ENCODE results near the gene HPS4. TPM values are rescaled to one million over a fixed set of nuclear protein-coding genes. Genes with fewer than 3 reads are reported as not detected.

The HPS4 gene
- total RNA-seq, 4 donors from 2014 or later = 29.1 to 51.2 (median 37.2) TPM

DNA sequence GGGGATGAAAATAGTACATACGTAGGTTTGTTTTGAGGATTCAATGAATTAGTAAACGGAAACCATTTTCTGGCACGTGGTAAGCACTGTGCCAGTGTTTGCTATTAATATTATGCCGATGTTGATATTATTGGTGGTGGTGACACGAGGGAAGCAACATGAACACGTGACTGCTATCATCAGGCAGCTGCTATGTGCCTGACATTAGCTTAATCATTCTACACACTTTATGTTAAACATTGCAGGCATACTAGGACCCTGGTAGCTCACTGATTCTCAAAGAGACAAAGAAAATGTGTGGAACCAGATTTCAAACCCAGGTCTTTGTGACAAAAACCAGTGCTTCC, 750 bp upstream of the HPS4 start:
- WGBS, 2 donors (ENCODE audit: low coverage in 1 of 2) = 4 to 7% methylated on average over 3 to 6 of the region's 6 CpGs
- no peaks in the 10 kb centered on the region for H3K27me3 ChIP-seq
- peaks cover 33 to 56% (median 47%) of the 10 kb centered on the region in 4 donors for H3K4me1 ChIP-seq
- no peaks in the 10 kb centered on the region for H3K9me3 ChIP-seq
- H3K4me3 ChIP-seq = peak overlapping the region; percentile 74 to 92 (median 84)
- H3K36me3 ChIP-seq = no peaks in the 10 kb centered on the region
- intact Hi-C loops (cut with DNase I; ENCODE audit: low total_unique reads) (no loop called here), in situ Hi-C loops (cut with MboI; ENCODE audit: low pct_ligation_motif_present in 1 of 4, low pct_unique_long_range_greater_than_20kb in 1 of 4, low sequenced_read_pairs in 3 of 4) (no loop called here)
- DNase-seq = no peak
- peak overlapping the region; percentile 92 to 95 (median 94) for H3K27ac ChIP-seq
- TF ChIP-seq EP300 (IDR thresholded peaks at IDR 0.05; ENCODE audit: low read depth) = no peak
- TF ChIP-seq, protein P1, sequence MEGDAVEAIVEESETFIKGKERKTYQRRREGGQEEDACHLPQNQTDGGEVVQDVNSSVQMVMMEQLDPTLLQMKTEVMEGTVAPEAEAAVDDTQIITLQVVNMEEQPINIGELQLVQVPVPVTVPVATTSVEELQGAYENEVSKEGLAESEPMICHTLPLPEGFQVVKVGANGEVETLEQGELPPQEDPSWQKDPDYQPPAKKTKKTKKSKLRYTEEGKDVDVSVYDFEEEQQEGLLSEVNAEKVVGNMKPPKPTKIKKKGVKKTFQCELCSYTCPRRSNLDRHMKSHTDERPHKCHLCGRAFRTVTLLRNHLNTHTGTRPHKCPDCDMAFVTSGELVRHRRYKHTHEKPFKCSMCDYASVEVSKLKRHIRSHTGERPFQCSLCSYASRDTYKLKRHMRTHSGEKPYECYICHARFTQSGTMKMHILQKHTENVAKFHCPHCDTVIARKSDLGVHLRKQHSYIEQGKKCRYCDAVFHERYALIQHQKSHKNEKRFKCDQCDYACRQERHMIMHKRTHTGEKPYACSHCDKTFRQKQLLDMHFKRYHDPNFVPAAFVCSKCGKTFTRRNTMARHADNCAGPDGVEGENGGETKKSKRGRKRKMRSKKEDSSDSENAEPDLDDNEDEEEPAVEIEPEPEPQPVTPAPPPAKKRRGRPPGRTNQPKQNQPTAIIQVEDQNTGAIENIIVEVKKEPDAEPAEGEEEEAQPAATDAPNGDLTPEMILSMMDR (IDR thresholded peaks at IDR 0.05) = no peak
- no peak for TF ChIP-seq POLR2AphosphoS5 (IDR thresholded peaks at IDR 0.05)
- TF ChIP-seq POLR2A (IDR thresholded peaks at IDR 0.05) = no peak

DNA sequence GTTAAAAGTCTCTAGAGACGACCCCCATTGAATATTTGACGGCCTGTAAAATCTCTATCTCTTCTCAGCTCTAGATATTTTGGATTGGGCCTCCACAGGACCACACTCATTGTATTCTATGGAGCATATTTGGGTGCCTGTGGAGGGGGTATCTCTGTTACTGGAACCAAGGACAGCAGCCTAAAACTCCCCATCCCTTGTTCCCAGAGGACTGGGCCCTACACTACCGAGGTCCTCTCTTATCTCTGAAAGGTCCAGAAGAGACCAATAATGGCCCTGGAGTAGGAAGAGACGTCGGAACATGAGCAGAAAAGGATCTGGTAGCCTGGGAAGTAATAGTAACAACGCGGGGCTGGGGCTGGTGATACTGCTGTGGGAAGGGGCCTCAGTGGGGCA, 542 bp downstream of the HPS4 start:
- TF ChIP-seq, protein P1 (IDR thresholded peaks at IDR 0.05) = no peak
- TF ChIP-seq POLR2AphosphoS5 (IDR thresholded peaks at IDR 0.05) = no peak
- TF ChIP-seq EP300 (IDR thresholded peaks at IDR 0.05; ENCODE audit: low read depth) = no peak
- no peak for TF ChIP-seq POLR2A (IDR thresholded peaks at IDR 0.05)
- H3K4me1 ChIP-seq = peaks cover 33 to 65% (median 51%) of the 10 kb centered on the region in 4 donors
- H3K4me3 ChIP-seq = peak overlapping the region; percentile 74 to 92 (median 84)
- no peak for DNase-seq
- in situ Hi-C loops (cut with MboI; ENCODE audit: low pct_ligation_motif_present in 1 of 4, low pct_unique_long_range_greater_than_20kb in 1 of 4, low sequenced_read_pairs in 3 of 4) (no loop called here), intact Hi-C loops (cut with DNase I; ENCODE audit: low total_unique reads) (no loop called here)
- H3K27ac ChIP-seq = peak overlapping the region; percentile 92 to 95 (median 94)
- no peaks in the 10 kb centered on the region for H3K36me3 ChIP-seq
- 7 to 17% methylated on average over 2 to 7 of the region's 7 CpGs for WGBS, 2 donors (ENCODE audit: low coverage in 1 of 2)
- H3K9me3 ChIP-seq = no peaks in the 10 kb centered on the region
- H3K27me3 ChIP-seq = no peaks in the 10 kb centered on the region

DNA sequence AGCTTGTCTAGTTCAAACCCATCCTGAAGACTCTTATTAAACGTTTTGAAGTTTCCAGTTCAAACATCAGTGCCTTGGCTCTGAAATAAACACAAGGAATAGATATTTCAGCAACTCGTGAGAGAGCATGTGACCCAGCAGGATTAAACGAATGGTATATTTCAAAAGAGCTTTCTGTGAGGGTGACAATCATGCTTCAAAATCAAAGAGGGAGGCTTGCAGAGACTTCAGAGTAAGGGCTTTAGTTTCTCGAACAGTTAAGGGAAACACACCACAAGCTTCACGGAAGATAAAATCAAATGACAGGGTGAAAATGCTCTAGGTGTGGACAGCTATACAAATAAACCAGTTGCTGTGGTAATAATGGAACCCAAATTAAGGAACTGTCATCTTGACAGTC, 1.4 kb downstream of the HPS4 start:
- intact Hi-C loops (cut with DNase I; ENCODE audit: low total_unique reads) (no loop called here), in situ Hi-C loops (cut with MboI; ENCODE audit: low pct_ligation_motif_present in 1 of 4, low pct_unique_long_range_greater_than_20kb in 1 of 4, low sequenced_read_pairs in 3 of 4) (no loop called here)
- DNase-seq = no peak
- Histone ChIP-seq H3K36me3 (peaks cover 0 to 6% (median 0%) of the 10 kb centered on the region in 4 donors), H3K27ac (no peak overlapping the region), H3K27me3 (no peaks in the 10 kb centered on the region), H3K9me3 (no peaks in the 10 kb centered on the region), H3K4me3 (no peak overlapping the region), H3K4me1 (peaks cover 33 to 65% (median 51%) of the 10 kb centered on the region in 4 donors)
- WGBS, 2 donors (ENCODE audit: low coverage in 1 of 2) = 33 to 52% methylated on average over 5 of the region's 5 CpGs
- TF ChIP-seq EP300 (IDR thresholded peaks at IDR 0.05; ENCODE audit: low read depth) (no peak), POLR2A (IDR thresholded peaks at IDR 0.05) (no peak), POLR2AphosphoS5 (IDR thresholded peaks at IDR 0.05) (no peak)
- TF ChIP-seq, protein P1 (IDR thresholded peaks at IDR 0.05) = no peak

DNA sequence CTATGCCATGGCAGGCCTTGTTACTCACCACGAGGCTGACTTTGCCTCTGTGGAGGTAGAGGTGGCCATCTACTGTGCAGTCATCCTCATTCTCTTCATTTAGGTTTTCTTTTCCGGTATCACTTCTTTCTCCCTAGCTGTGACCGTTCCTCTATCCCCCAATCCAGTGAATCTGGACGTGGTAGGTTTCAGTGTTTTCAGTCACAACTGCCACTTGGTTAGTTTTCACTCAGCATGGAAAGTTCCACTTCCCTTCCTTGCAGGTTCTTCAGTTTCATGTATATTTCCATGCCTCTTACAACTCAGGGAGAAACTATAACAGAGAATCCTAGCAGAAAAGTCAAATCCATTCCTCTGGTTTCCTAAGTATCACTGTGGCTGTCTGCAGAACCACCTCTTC, 1.9 kb downstream of the HPS4 start:
- Histone ChIP-seq H3K27me3 (no peaks in the 10 kb centered on the region), H3K9me3 (no peaks in the 10 kb centered on the region), H3K36me3 (peaks cover 0 to 9% (median 0%) of the 10 kb centered on the region in 4 donors), H3K4me3 (no peak overlapping the region), H3K27ac (no peak overlapping the region), H3K4me1 (peaks cover 33 to 65% (median 51%) of the 10 kb centered on the region in 4 donors)
- in situ Hi-C loops (cut with MboI; ENCODE audit: low pct_ligation_motif_present in 1 of 4, low pct_unique_long_range_greater_than_20kb in 1 of 4, low sequenced_read_pairs in 3 of 4) (no loop called here), intact Hi-C loops (cut with DNase I; ENCODE audit: low total_unique reads) (no loop called here)
- TF ChIP-seq, protein P1 (IDR thresholded peaks at IDR 0.05) = no peak
- TF ChIP-seq POLR2AphosphoS5 (IDR thresholded peaks at IDR 0.05) (no peak), POLR2A (IDR thresholded peaks at IDR 0.05) (no peak), EP300 (IDR thresholded peaks at IDR 0.05; ENCODE audit: low read depth) (no peak)
- no peak for DNase-seq
- 76 to 100% methylated on average over 1 to 4 of the region's 4 CpGs for WGBS, 2 donors (ENCODE audit: low coverage in 1 of 2)
